Mesenchymal stem cell (in vitro differentiated cells and primary cell): ENCODE measurements around the gene PALM3.
A peak's percentile ranks its signal among the peaks of the same experiment; 100 is the strongest.

ENCODE experiments used
- DNase-seq: peaks from one replicate; pipeline ENCODE4 v3.0.0-alpha.2; 2013
- H2AFZ ChIP-seq: one replicate; pipeline ENCODE4 v1.6.1; 2013; ENCODE audit warnings: low read depth, mild to moderate bottlenecking, control low read depth, inconsistent platforms, low read length, moderate library complexity
- H2AK5ac ChIP-seq: 2 replicates; pipeline ENCODE4 v1.6.1; 2013; ENCODE audit warnings: low read length, moderate library complexity, mild to moderate bottlenecking, inconsistent platforms; ENCODE audit not compliant: severe bottlenecking
- H2BK120ac ChIP-seq: one replicate; pipeline ENCODE4 v1.6.1; 2013; ENCODE audit warnings: low read depth, mild to moderate bottlenecking, inconsistent platforms, low read length, moderate library complexity
- H2BK12ac ChIP-seq, 2 experiments: one replicate each; pipeline ENCODE4 v1.6.1; 2013; ENCODE audit warnings: inconsistent platforms in 2 of 2, low read length in 2 of 2, mild to moderate bottlenecking in 2 of 2, moderate library complexity in 2 of 2, control low read depth in 1 of 2
- H2BK15ac ChIP-seq: one replicate; pipeline ENCODE4 v1.6.1; 2013; ENCODE audit warnings: mild to moderate bottlenecking, low read depth, inconsistent platforms; ENCODE audit not compliant: poor library complexity, severe bottlenecking
- H2BK5ac ChIP-seq: 2 replicates; pipeline ENCODE4 v1.6.1; 2013; ENCODE audit warnings: low read depth, mild to moderate bottlenecking, low read length, control low read depth, inconsistent platforms; ENCODE audit not compliant: poor library complexity, severe bottlenecking
- H3K14ac ChIP-seq, 2 experiments: one replicate each; pipeline ENCODE4 v1.6.1; 2013; ENCODE audit warnings: inconsistent platforms in 2 of 2, low read length in 2 of 2, control low read depth in 1 of 2, mild to moderate bottlenecking in 1 of 2, moderate library complexity in 1 of 2
- H3K18ac ChIP-seq, 2 experiments: one replicate each; pipeline ENCODE4 v1.6.1; 2013; ENCODE audit warnings: inconsistent platforms in 2 of 2, low read length in 2 of 2, control low read depth in 1 of 2, low read depth in 1 of 2, mild to moderate bottlenecking in 1 of 2
- H3K23ac ChIP-seq, 2 experiments: one replicate each; pipeline ENCODE4 v1.6.1; 2013; ENCODE audit warnings: inconsistent platforms in 2 of 2, low read length in 2 of 2, mild to moderate bottlenecking in 2 of 2, moderate library complexity in 2 of 2, control low read depth in 1 of 2
- H3K27ac ChIP-seq: 2 replicates; pipeline ENCODE4 v1.5.1; 2013; ENCODE audit warnings: mild to moderate bottlenecking, moderate library complexity, low read length, control low read depth, inconsistent platforms; ENCODE audit not compliant: poor library complexity, severe bottlenecking
- H3K27me3 ChIP-seq, 2 experiments: 2 replicates each; pipeline versions ENCODE4 v1.6.1 to v1.7.0; 2013; ENCODE audit warnings: low read length in 2 of 2, mild to moderate bottlenecking in 2 of 2, moderate library complexity in 2 of 2, control low read depth in 1 of 2, inconsistent platforms in 1 of 2; ENCODE audit not compliant: control insufficient read depth in 1 of 2, insufficient read depth in 1 of 2
- H3K36me3 ChIP-seq, 2 experiments: 2 replicates each; pipeline versions ENCODE4 v1.6.1 to v1.7.0; 2013; ENCODE audit warnings: low read length in 2 of 2, control low read depth in 1 of 2, inconsistent platforms in 1 of 2, low read depth in 1 of 2, mild to moderate bottlenecking in 1 of 2; ENCODE audit not compliant: insufficient read depth in 2 of 2, control insufficient read depth in 1 of 2
- H3K4ac ChIP-seq, 2 experiments: one replicate each; pipeline ENCODE4 v1.6.1; 2013; ENCODE audit warnings: inconsistent platforms in 2 of 2, low read length in 2 of 2, mild to moderate bottlenecking in 2 of 2, moderate library complexity in 2 of 2, control low read depth in 1 of 2, low read depth in 1 of 2
- H3K4me1 ChIP-seq: 2 replicates; pipeline ENCODE4 v1.6.1; 2013; ENCODE audit warnings: low read depth, low read length, control low read depth; ENCODE audit not compliant: control insufficient read depth, insufficient read depth
- H3K4me2 ChIP-seq: 2 replicates; pipeline ENCODE4 v1.6.1; 2013; ENCODE audit warnings: low read length, mild to moderate bottlenecking, inconsistent platforms; ENCODE audit not compliant: poor library complexity, severe bottlenecking
- H3K4me3 ChIP-seq, 2 experiments: 2 replicates each; pipeline versions ENCODE4 v1.5.1 to v1.7.0; 2013; ENCODE audit warnings: low read length in 2 of 2, mild to moderate bottlenecking in 2 of 2, control low read depth in 1 of 2, low read depth in 1 of 2; ENCODE audit not compliant: insufficient read depth in 1 of 2
- H3K79me1 ChIP-seq: replicated peaks from 2 replicates; pipeline ENCODE4 v1.6.1; 2013; ENCODE audit warnings: mild to moderate bottlenecking, control low read depth, low read length, inconsistent platforms; ENCODE audit not compliant: poor library complexity, severe bottlenecking
- H3K9ac ChIP-seq: 2 replicates; pipeline ENCODE4 v1.7.0; 2013; ENCODE audit warnings: mild to moderate bottlenecking, low read length, moderate library complexity
- H3K9me3 ChIP-seq: 2 replicates; pipeline ENCODE4 v1.7.0; 2013; ENCODE audit warnings: mild to moderate bottlenecking, low read length; ENCODE audit not compliant: control insufficient read depth
- H4K8ac ChIP-seq: one replicate; pipeline ENCODE4 v1.6.1; 2013; ENCODE audit warnings: inconsistent platforms, mild to moderate bottlenecking, low read length, moderate library complexity
- H4K91ac ChIP-seq: one replicate; pipeline ENCODE4 v1.6.1; 2013; ENCODE audit warnings: mild to moderate bottlenecking, low read length, inconsistent platforms
- WGBS: methylation state at CpG from one replicate; pipeline ENCODE4 v1.1.7; 2013; ENCODE audit warnings: mixed read lengths; 5-methylcytosine and 5-hydroxymethylcytosine counted together

PALM3 gene

GRCh38 chr19:14102756-14103155 lies 40.9 kb upstream of the PALM3 start:
- H2AFZ ChIP-seq, result no peak overlapping the region
- H3K18ac ChIP-seq, result no peak overlapping the region
- no peak overlapping the region for H3K23ac ChIP-seq
- no peak for DNase-seq
- no peak overlapping the region for H2BK15ac ChIP-seq
- peaks cover under 1% of the 10 kb centered on the region for H3K4me1 ChIP-seq
- no peak overlapping the region for H2BK12ac ChIP-seq
- H3K9ac ChIP-seq, result peak overlapping the region; percentile 59
- no peak overlapping the region for H3K4me3 ChIP-seq
- peaks cover 58 to 70% of the 10 kb centered on the region in 2 experiments for H3K36me3 ChIP-seq
- H3K14ac ChIP-seq, result no peak overlapping the region
- H3K4ac ChIP-seq, result no peak overlapping the region
- no peaks in the 10 kb centered on the region for H3K27me3 ChIP-seq
- no peak overlapping the region for H3K27ac ChIP-seq
- H2BK120ac ChIP-seq, result no peak overlapping the region
- H4K8ac ChIP-seq, result no peak overlapping the region
- H4K91ac ChIP-seq, result no peak overlapping the region
- H2BK5ac ChIP-seq, result no peak overlapping the region
- no peak overlapping the region for H2AK5ac ChIP-seq
- H3K79me1 ChIP-seq, result peaks cover 9% of the 10 kb centered on the region
- H3K4me2 ChIP-seq, result no peak overlapping the region
- H3K9me3 ChIP-seq, result no peaks in the 10 kb centered on the region
- WGBS, result 94% methylated on average over 10 of the region's 10 CpGs

GRCh38 chr19:14102102-14102696 lies 40.3 kb upstream of the PALM3 start:
- Histone ChIP-seq H3K4ac (no peak overlapping the region), H3K79me1 (peaks cover 4% of the 10 kb centered on the region), H3K14ac (no peak overlapping the region), H2BK5ac (no peak overlapping the region), H4K91ac (no peak overlapping the region), H3K9ac (peak overlapping the region; percentile 59), H3K27ac (no peak overlapping the region), H2BK15ac (no peak overlapping the region), H3K4me1 (no peaks in the 10 kb centered on the region), H3K4me3 (no peak overlapping the region), H3K36me3 (peaks cover 63 to 70% of the 10 kb centered on the region in 2 experiments), H2AK5ac (no peak overlapping the region), H2BK12ac (no peak overlapping the region), H4K8ac (no peak overlapping the region), H2BK120ac (no peak overlapping the region), H3K27me3 (no peaks in the 10 kb centered on the region), H3K23ac (no peak overlapping the region), H2AFZ (no peak overlapping the region), H3K9me3 (no peaks in the 10 kb centered on the region), H3K18ac (no peak overlapping the region), H3K4me2 (no peak overlapping the region)
- DNase-seq, result no peak
- 89% methylated on average over 11 of the region's 11 CpGs for WGBS

GRCh38 chr19:14101003-14101545 lies 39.2 kb upstream of the PALM3 start:
- DNase-seq, result no peak
- H3K9ac ChIP-seq, result no peak overlapping the region

GRCh38 chr19:14097532-14098151 lies 35.8 kb upstream of the PALM3 start:
- H3K4ac ChIP-seq, result no peak overlapping the region
- H3K36me3 ChIP-seq, result peaks cover 47 to 63% of the 10 kb centered on the region in 2 experiments

More at GRCh38 chr19:14101003-14101545, 39.2 kb upstream of the PALM3 start:
- Histone ChIP-seq H2BK12ac (no peak overlapping the region), H3K79me1 (peaks cover 3% of the 10 kb centered on the region), H2BK120ac (no peak overlapping the region), H3K36me3 (peaks cover 67 to 70% of the 10 kb centered on the region in 2 experiments), H3K4me3 (no peak overlapping the region), H3K23ac (no peak overlapping the region), H2AFZ (no peak overlapping the region), H4K8ac (no peak overlapping the region), H2BK15ac (no peak overlapping the region), H3K4me1 (no peaks in the 10 kb centered on the region), H3K27me3 (no peaks in the 10 kb centered on the region), H2AK5ac (no peak overlapping the region), H3K27ac (no peak overlapping the region), H2BK5ac (no peak overlapping the region), H3K4ac (no peak overlapping the region), H3K14ac (no peak overlapping the region), H3K18ac (no peak overlapping the region), H3K9me3 (no peaks in the 10 kb centered on the region), H3K4me2 (no peak overlapping the region), H4K91ac (no peak overlapping the region)
- 97% methylated on average over 6 of the region's 6 CpGs for WGBS

More at GRCh38 chr19:14097532-14098151, 35.8 kb upstream of the PALM3 start:
- Histone ChIP-seq H3K79me1 (no peaks in the 10 kb centered on the region), H4K8ac (no peak overlapping the region), H3K14ac (no peak overlapping the region), H3K23ac (no peak overlapping the region), H2BK12ac (no peak overlapping the region), H3K18ac (no peak overlapping the region), H2AK5ac (no peak overlapping the region), H2BK120ac (no peak overlapping the region), H3K4me1 (no peaks in the 10 kb centered on the region), H3K9ac (no peak overlapping the region), H4K91ac (no peak overlapping the region), H3K27me3 (no peaks in the 10 kb centered on the region), H3K9me3 (peaks cover 8% of the 10 kb centered on the region), H3K4me2 (no peak overlapping the region), H2AFZ (no peak overlapping the region), H3K4me3 (no peak overlapping the region), H3K27ac (no peak overlapping the region), H2BK5ac (no peak overlapping the region), H2BK15ac (no peak overlapping the region)
- 95% methylated on average over 21 of the region's 21 CpGs for WGBS
- no peak for DNase-seq
